Measurements from ENCODE around the gene FOXK1.

Gene FOXK1

GRCh38 chr7:4699841-4700240 lies 17.7 kb downstream of the FOXK1 start:
- no peak for DNase-seq

- DNase-seq, result no peak
Measured at GRCh38 chr7:4700577-4701235, 18.6 kb downstream of the FOXK1 start.

GRCh38 chr7:4702961-4703512 lies 20.9 kb downstream of the FOXK1 start:
- no peak for DNase-seq

GRCh38 chr7:4703532-4703931 lies 21.4 kb downstream of the FOXK1 start:
- no peak for DNase-seq

- DNase-seq, result no peak
Measured at GRCh38 chr7:4706384-4707216, 24.5 kb downstream of the FOXK1 start.

GRCh38 chr7:4707217-4707741 lies 25.2 kb downstream of the FOXK1 start:
- no peak for DNase-seq

GRCh38 chr7:4707980-4708411 lies 25.9 kb downstream of the FOXK1 start:
- no peak for DNase-seq

GRCh38 chr7:4709187-4709586 lies 27.1 kb downstream of the FOXK1 start:
- DNase-seq, result no peak

GRCh38 chr7:4711093-4711492 lies 29.0 kb downstream of the FOXK1 start:
- no peak for DNase-seq

GRCh38 chr7:4711634-4712033 lies 29.5 kb downstream of the FOXK1 start:
- no peak for DNase-seq

- DNase-seq, result no peak
Measured at GRCh38 chr7:4712281-4713182, 30.4 kb downstream of the FOXK1 start.

GRCh38 chr7:4713183-4713784 lies 31.2 kb downstream of the FOXK1 start:
- DNase-seq, result no peak

- DNase-seq, result no peak
Measured at GRCh38 chr7:4714161-4714700, 32.1 kb downstream of the FOXK1 start.

- DNase-seq, result no peak
Measured at GRCh38 chr7:4714767-4715409, 32.8 kb downstream of the FOXK1 start.

GRCh38 chr7:4715410-4715776 lies 33.3 kb downstream of the FOXK1 start:
- no peak for DNase-seq

- no peak for DNase-seq
Measured at GRCh38 chr7:4716946-4717795, 35.1 kb downstream of the FOXK1 start.

GRCh38 chr7:4718075-4718474 lies 36.0 kb downstream of the FOXK1 start:
- DNase-seq, result no peak

GRCh38 chr7:4720225-4720624 lies 38.1 kb downstream of the FOXK1 start:
- DNase-seq, result no peak

GRCh38 chr7:4722308-4722707 lies 40.2 kb downstream of the FOXK1 start:
- no peak for DNase-seq

- DNase-seq, result no peak
Measured at GRCh38 chr7:4722960-4723630, 41.0 kb downstream of the FOXK1 start.
